HepG2 (cell line): ENCODE results near the gene BTAF1. TPM values are rescaled to one million over a fixed set of nuclear protein-coding genes. Genes with fewer than 3 reads are reported as not detected.

Experiments
- MAFK ChIP-seq, 2 experiments: IDR thresholded peaks in 1 of 2; conservative IDR thresholded peaks in 1 of 2; 2 replicates each; pipeline ENCODE4 v1.6.1; 2011; ENCODE audit warnings: improper control_type of control experiment in 2 of 2, low read length in 2 of 2
- NFAT5 ChIP-seq: sonication (generic); formaldehyde crosslinking; IDR thresholded peaks from 2 replicates; pipeline ENCODE4 v1.4.0; 2020; ENCODE audit warnings: missing genetic modification reagents
- RBFOX2 ChIP-seq: fragments of 200-400 bp; formaldehyde crosslinking; IDR thresholded peaks from 2 replicates; pipeline ENCODE4 v1.6.1; 2017; ENCODE audit warnings: low read depth, mild to moderate bottlenecking, low read length
- THAP8 ChIP-seq: sonication (generic); formaldehyde crosslinking; IDR thresholded peaks from 2 replicates; pipeline ENCODE4 v1.5.1; 2020; ENCODE audit warnings: missing genetic modification reagents, mild to moderate bottlenecking, borderline replicate concordance
- ZNF407 ChIP-seq: sonication (generic); formaldehyde crosslinking; IDR thresholded peaks from one replicate; pipeline ENCODE4 v1.5.1; 2020; ENCODE audit warnings: mild to moderate bottlenecking, missing genetic modification reagents; ENCODE audit errors: not compliant biosample characterization
- polyA plus RNA-seq, 8 experiments: library from polyadenylated mRNA; depleted of rRNA in 3 of 8; stranded (reverse) in 7 of 8; unstranded in 1 of 8; fragments of >200 nt; fragmentation: Illumina TruSeq in 4 of 8; extraction: Trizol in 4 of 8; gene quantifications; 2 replicates each; pipeline versions ENCODE4 v1.2.1 to v1.2.3, GENCODE V29; 2011 to 2016; ENCODE audit warnings: low read depth in 4 of 8, missing spikeins in 1 of 8, mixed read lengths in 1 of 8; ENCODE audit not compliant: insufficient read depth in 1 of 8
- total RNA-seq, 5 experiments: library from RNA; depleted of rRNA; stranded (reverse); fragments of >200 nt; fragmentation: Illumina TruSeq; extraction: Trizol; gene quantifications; 2 replicates each; pipeline ENCODE4 v1.2.3, GENCODE V29; 2016; ENCODE audit warnings: low read depth in 1 of 5
- TF ChIP-seq, protein P1 (sequence below): sonication (generic); formaldehyde crosslinking; IDR thresholded peaks from 2 replicates; pipeline ENCODE4 v1.4.0; 2020; ENCODE audit warnings: mild to moderate bottlenecking, missing genetic modification reagents, borderline replicate concordance

The BTAF1 gene
- total and polyA plus RNA-seq, 2 of the 13 experiments (the other 11 are each of a cell fraction or from before 2014, with no cell fraction given), result 38.6 to 54.1 TPM

DNA sequence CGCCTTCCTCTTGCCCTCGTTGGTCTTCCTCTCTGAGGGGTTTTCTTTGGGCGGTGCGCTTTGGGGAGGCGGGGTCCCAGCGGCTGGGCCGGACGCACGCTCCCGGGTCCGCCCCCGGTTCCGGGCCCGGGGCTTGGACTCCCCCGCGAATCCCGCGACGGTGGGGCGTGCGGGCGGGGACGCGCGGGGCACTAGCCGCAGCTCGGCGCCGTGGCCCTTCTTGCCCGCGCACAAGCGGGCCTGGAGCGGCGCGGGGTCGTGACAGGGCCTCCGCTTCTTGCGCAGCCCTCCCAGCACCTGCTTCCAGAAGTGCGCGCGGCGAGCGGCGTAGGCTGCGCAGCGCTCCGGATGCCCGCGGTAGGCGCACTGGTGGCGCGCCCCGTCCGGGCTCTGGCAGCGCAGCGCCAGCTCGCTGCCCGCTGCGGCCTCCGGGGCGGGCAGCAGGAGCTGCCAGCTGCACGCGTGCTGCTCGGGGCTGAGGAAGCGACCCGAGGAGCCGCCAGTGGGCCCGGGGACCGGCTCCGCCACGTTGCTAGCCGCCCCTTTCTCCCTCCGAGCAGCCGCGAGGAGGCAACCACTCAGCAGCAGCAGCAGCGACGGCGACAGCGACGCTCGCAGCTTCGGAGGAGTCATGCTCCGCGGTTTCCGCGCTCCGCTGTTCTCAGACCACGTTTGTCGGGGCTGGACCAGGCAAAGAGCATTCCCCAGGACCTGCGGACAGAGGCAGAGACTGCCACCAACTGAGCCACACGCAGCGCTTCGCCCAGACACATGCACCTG is 15.0 kb upstream of the BTAF1 start (continued):
- peak; percentile 42 for TF ChIP-seq ZNF407 (CRISPR knock-in tag)
- no peak for TF ChIP-seq MAFK (conservative IDR thresholded peaks at IDR 0.05 in 1 of 2, IDR thresholded peaks at IDR 0.05 in 1 of 2; ENCODE audit: low read length in 2 of 2)
- TF ChIP-seq, protein P1, sequence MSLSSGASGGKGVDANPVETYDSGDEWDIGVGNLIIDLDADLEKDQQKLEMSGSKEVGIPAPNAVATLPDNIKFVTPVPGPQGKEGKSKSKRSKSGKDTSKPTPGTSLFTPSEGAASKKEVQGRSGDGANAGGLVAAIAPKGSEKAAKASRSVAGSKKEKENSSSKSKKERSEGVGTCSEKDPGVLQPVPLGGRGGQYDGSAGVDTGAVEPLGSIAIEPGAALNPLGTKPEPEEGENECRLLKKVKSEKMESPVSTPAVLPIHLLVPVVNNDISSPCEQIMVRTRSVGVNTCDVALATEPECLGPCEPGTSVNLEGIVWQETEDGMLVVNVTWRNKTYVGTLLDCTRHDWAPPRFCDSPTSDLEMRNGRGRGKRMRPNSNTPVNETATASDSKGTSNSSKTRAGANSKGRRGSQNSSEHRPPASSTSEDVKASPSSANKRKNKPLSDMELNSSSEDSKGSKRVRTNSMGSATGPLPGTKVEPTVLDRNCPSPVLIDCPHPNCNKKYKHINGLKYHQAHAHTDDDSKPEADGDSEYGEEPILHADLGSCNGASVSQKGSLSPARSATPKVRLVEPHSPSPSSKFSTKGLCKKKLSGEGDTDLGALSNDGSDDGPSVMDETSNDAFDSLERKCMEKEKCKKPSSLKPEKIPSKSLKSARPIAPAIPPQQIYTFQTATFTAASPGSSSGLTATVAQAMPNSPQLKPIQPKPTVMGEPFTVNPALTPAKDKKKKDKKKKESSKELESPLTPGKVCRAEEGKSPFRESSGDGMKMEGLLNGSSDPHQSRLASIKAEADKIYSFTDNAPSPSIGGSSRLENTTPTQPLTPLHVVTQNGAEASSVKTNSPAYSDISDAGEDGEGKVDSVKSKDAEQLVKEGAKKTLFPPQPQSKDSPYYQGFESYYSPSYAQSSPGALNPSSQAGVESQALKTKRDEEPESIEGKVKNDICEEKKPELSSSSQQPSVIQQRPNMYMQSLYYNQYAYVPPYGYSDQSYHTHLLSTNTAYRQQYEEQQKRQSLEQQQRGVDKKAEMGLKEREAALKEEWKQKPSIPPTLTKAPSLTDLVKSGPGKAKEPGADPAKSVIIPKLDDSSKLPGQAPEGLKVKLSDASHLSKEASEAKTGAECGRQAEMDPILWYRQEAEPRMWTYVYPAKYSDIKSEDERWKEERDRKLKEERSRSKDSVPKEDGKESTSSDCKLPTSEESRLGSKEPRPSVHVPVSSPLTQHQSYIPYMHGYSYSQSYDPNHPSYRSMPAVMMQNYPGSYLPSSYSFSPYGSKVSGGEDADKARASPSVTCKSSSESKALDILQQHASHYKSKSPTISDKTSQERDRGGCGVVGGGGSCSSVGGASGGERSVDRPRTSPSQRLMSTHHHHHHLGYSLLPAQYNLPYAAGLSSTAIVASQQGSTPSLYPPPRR (CRISPR knock-in tag), result no peak
- TF ChIP-seq RBFOX2, result peak; percentile 95
- TF ChIP-seq NFAT5 (CRISPR knock-in tag), result no peak; the same call in 1 of the 2 replicates
- 0 out of 2 replicates have a peak, but pooled peaks have one; percentile 49 for TF ChIP-seq THAP8 (CRISPR knock-in tag)
